SK-N-SH (cell line): Measurements from ENCODE around the gene JOSD2.

Experiments
- CHD2 ChIP-seq: fragments of 150-350 bp; IDR thresholded peaks from 2 replicates; pipeline ENCODE4 v1.6.1; 2018; ENCODE audit warnings: low read length; ENCODE audit not compliant: partially characterized antibody
- CTCF ChIP-seq: fragments of 200-600 bp; sonication (generic); IDR thresholded peaks from 2 replicates; pipeline ENCODE4 v1.6.1; 2017; ENCODE audit warnings: antibody characterized with exemption, mild to moderate bottlenecking, moderate library complexity
- EP300 ChIP-seq, 2 experiments: IDR thresholded peaks; 2 replicates each; pipeline versions ENCODE4 v1.4.0 to v1.6.1; 2012; ENCODE audit warnings: borderline replicate concordance in 1 of 2, low read depth in 1 of 2, low read length in 1 of 2
- EZH2phosphoT487 ChIP-seq: fragments of 200-600 bp; sonication (generic); IDR thresholded peaks from 2 replicates; pipeline ENCODE4 v1.6.1; 2017; ENCODE audit warnings: low read depth, mixed run types, mild to moderate bottlenecking, antibody characterized with exemption, moderate library complexity, borderline replicate concordance
- FOXJ3 ChIP-seq: sonication (generic); formaldehyde crosslinking; IDR thresholded peaks from 2 replicates; pipeline ENCODE4 v1.5.1; 2020; ENCODE audit warnings: mild to moderate bottlenecking, missing genetic modification reagents
- MAX ChIP-seq: IDR thresholded peaks from 2 replicates; pipeline ENCODE4 v1.4.0; 2012; ENCODE audit warnings: low read depth
- NFIC ChIP-seq: IDR thresholded peaks from 2 replicates; pipeline ENCODE4 v1.4.0; 2012; ENCODE audit warnings: borderline replicate concordance
- NRF1 ChIP-seq: IDR thresholded peaks from 2 replicates; pipeline ENCODE4 v1.6.1; 2012; ENCODE audit warnings: low read depth, mild to moderate bottlenecking, low read length
- RAD21 ChIP-seq: IDR thresholded peaks from 2 replicates; pipeline ENCODE4 v1.6.1; 2012; ENCODE audit warnings: mild to moderate bottlenecking, low read length
- REST ChIP-seq: IDR thresholded peaks from 2 replicates; pipeline ENCODE4 v1.6.1; 2012; ENCODE audit warnings: mild to moderate bottlenecking, low read depth, low read length, moderate library complexity
- SMC3 ChIP-seq: IDR thresholded peaks from 2 replicates; pipeline ENCODE4 v1.6.1; 2012; ENCODE audit warnings: low read depth, low read length, improper control_type of control experiment
- USF1 ChIP-seq: IDR thresholded peaks from 2 replicates; pipeline ENCODE4 v1.4.0; 2012; ENCODE audit warnings: low read depth, borderline replicate concordance
- ZBTB33 ChIP-seq: IDR thresholded peaks from 2 replicates; pipeline ENCODE4 v1.4.0; 2012; ENCODE audit warnings: low read depth, borderline replicate concordance

GRCh38 chr19:50475101-50475568 is 35.9 kb downstream of the JOSD2 start:
- TF ChIP-seq NRF1 (no peak), EP300 (IDR thresholded peaks at IDR 0.05; ENCODE audit: borderline replicate concordance in 1 of 2, low read depth in 1 of 2, low read length in 1 of 2) (no peak), CTCF (no peak), MAX (no peak), ZBTB33 (no peak), NFIC (no peak), USF1 (no peak), RAD21 (no peak), EZH2phosphoT487 (no peak), CHD2 (no peak), REST (no peak), SMC3 (no peak), FOXJ3 (no peak)
